AG10803 (cell line): Measurements from ENCODE around the gene ARRDC1.
A peak's percentile ranks its signal among the peaks of the same experiment; 100 is the strongest.
"Not testable (repeated sequence)": the region's sequence is repeated elsewhere in the genome, so short reads cannot be mapped to it uniquely, and the experiment has no call there.

ENCODE experiments used
- DNase-seq: peaks from one replicate; pipeline ENCODE4 v3.0.0; 2010; ENCODE audit warnings: low read depth
- H3K4me3 ChIP-seq: 2 replicates; pipeline ENCODE4 v1.5.1; 2011; ENCODE audit warnings: mild to moderate bottlenecking, low read length, control low read depth
- TF ChIP-seq, protein P1 (sequence below): conservative IDR thresholded peaks from 2 replicates; pipeline ENCODE4 v1.5.1; 2011; ENCODE audit warnings: mild to moderate bottlenecking, low read length, control low read depth, inconsistent platforms

Gene ARRDC1, protein sequence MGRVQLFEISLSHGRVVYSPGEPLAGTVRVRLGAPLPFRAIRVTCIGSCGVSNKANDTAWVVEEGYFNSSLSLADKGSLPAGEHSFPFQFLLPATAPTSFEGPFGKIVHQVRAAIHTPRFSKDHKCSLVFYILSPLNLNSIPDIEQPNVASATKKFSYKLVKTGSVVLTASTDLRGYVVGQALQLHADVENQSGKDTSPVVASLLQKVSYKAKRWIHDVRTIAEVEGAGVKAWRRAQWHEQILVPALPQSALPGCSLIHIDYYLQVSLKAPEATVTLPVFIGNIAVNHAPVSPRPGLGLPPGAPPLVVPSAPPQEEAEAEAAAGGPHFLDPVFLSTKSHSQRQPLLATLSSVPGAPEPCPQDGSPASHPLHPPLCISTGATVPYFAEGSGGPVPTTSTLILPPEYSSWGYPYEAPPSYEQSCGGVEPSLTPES

DNA sequence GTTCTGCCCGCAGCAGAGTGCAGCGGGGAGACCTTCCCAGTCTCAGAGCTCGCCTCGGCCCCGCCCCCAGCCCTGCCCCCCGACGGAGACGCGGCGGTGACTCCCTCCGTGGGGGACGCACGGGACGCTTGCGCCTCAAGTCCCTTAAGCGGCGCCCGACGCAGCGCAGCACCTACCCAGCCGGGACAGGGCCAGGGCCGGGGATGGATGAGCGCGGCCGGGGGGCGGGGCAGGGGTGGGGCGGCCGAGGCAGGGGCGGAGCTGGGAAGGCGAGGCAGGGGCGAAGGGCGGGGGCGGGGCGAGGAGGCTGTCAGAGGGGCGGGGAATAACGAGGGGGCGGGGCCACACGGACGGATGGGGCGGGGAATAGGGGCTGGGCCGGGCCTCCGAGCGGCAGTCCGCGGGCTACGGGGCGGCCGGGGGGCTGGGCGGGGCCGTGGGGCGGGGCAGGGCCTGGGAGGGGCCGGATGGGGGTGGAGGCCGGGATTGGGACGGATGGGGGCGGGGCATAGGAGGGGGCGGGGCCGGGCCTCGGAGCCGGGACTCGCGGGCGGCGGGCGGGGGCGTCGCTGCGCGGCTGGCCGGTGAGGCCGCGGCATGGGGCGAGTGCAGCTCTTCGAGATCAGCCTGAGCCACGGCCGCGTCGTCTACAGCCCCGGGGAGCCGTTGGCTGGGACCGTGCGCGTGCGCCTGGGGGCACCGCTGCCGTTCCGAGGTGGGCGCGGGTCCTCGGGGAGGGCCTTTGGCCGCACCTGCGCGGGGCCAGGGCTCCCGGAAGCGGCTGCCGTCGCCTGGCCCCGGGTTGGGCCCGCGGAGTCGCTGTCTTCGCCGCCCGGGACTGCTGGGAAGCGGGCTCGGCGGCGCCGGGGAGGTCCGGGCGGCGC, at the start of gene ARRDC1:
TSS of gene ARRDC1 (plus strand) at position 566 of the 884 bp plus-strand sequence. CDS start at position 598, 32 bp downstream.
- peak within 1 kb of the TSS; percentile 63 for H3K4me3 ChIP-seq
- DNase-seq = peak; percentile 91
- TF ChIP-seq, protein P1, sequence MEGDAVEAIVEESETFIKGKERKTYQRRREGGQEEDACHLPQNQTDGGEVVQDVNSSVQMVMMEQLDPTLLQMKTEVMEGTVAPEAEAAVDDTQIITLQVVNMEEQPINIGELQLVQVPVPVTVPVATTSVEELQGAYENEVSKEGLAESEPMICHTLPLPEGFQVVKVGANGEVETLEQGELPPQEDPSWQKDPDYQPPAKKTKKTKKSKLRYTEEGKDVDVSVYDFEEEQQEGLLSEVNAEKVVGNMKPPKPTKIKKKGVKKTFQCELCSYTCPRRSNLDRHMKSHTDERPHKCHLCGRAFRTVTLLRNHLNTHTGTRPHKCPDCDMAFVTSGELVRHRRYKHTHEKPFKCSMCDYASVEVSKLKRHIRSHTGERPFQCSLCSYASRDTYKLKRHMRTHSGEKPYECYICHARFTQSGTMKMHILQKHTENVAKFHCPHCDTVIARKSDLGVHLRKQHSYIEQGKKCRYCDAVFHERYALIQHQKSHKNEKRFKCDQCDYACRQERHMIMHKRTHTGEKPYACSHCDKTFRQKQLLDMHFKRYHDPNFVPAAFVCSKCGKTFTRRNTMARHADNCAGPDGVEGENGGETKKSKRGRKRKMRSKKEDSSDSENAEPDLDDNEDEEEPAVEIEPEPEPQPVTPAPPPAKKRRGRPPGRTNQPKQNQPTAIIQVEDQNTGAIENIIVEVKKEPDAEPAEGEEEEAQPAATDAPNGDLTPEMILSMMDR = no peak

DNA sequence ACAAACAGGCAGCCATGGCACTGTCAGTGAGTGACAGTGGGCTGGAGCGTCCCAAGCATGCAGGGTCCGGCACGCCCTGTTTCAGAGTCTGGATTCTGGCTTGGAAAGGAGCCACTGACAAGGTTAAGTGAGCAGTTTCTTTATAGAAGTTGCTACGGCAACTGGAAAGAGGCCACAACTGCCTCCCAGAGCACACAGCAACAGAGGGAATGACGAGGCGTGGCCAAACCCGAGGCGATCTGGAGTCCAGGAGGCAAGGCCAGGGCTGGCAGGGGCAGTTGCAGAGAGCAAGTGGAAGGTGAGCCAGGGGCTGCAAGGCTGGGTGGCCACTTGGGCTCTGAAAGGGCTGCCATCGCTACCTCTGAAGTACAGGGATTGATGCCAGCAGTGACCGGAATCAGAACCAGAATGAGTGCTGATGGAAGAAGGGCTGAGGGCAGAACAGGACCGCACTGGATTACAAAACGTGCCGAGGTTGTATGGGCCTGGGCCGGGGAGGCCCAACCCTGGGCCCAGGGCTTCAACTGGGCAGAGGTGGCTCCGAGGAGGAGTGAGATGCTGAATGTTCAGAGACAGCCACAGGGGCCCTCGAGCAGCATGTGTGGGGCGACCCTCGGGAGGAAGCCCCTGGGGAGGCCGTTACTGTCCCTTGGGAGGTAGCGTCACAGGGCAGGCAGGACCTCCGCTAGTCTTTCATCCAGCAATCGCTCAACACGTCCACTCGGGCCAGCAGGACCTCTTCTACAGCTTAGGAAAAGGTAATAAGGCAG, 49.2 kb upstream of the ARRDC1 start:
- TF ChIP-seq, protein P1 = no peak
- no peak for DNase-seq
- H3K4me3 ChIP-seq = no peak overlapping the region

DNA sequence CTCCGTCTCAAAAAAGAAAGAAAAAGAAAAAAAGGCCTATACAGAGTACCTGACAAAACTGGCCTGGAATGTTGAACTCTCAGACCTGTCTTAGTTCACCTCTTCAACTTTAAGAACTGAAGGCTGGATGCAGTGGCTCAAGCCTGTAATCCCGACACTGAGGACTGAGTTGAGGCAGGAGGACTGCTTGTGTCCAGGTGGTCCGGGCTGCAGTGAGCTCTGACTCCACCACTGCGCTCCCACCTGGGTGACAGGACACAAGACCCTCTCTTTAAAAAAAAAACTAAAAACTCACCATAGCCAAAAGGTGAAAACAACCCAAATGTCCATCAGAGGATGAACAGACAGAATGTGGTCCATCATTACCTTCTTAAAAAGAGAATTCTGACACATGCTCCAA, 47.4 kb upstream of the ARRDC1 start:
- no peak for DNase-seq
- TF ChIP-seq, protein P1 = no peak
- no peak overlapping the region for H3K4me3 ChIP-seq

DNA sequence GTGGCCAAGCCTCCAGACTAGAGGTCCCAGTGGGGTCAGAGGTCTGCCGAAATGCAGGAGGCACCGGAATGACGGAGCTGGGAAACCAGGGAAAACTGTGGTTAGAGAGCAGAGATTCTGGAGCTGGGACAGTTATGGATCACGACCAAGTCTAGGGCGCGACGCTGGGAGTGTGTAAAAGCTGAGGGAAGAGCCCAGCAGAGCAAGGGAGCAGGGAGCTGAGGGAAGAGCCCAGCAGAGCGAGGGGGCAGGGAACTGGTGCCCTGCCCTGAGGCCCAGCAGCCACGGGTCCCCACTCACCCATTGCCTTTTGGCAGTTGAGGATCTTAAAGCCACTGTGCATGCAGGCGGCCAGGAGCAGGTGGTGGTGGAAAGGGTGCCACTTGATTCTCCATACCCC, 41.4 kb upstream of the ARRDC1 start:
- no peak overlapping the region for H3K4me3 ChIP-seq
- DNase-seq = no peak
- TF ChIP-seq, protein P1 = no peak

DNA sequence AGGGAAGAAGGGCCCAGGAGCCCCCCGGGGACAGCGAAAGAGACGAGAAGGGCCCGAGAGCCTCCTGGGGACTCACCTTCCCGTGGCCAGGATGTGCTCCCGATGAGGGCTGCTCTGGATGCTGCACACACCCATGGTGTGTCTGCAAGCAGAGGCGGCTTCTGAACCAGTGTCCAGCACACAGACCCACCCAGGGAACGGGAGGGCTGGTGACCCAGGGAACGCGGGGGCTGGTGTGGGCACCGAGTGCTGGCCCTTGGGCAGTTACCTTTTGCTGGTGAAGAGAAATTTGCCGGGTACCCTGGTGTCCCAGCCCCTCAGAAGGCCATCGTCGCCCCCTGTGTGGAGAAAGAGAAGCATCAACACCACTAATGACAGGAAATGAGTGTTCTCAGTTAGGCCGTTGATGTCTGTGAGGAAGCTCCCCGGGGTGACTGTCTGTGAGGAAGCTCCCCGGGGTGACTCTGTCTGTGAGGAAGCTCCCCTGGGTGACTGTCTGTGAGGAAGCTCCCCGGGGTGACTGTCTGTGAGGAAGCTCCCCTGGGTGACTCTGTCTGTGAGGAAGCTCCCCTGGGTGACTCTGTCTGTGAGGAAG, 40.6 kb upstream of the ARRDC1 start:
- H3K4me3 ChIP-seq = no peak overlapping the region
- DNase-seq = no peak
- TF ChIP-seq, protein P1 = no peak

DNA sequence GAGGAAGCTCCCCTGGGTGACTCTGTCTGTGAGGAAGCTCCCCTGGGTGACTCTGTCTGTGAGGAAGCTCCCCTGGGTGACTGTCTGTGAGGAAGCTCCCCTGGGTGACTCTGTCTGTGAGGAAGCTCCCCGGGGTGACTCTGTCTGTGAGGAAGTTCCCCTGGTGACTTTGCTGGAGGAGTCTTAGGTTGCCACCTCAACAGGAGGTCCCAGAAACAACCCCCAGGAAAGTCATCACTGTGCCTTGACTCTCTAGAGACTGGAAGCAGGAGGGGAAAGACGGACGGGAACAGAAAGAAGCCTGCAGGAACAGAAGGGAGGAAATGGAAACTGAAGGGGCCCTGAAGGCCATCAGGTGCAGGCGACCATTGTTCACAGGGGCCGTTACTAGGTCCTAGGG, 37.0 kb upstream of the ARRDC1 start:
- DNase-seq = not testable (repeated sequence)

More for the DNA sequence above, 37.0 kb upstream of the ARRDC1 start:
- not testable (repeated sequence) for H3K4me3 ChIP-seq
